NK-92 (cell line): ENCODE results near the gene CHML.

ENCODE experiments used
- DNase-seq: peaks from one replicate; lab custom pipeline; 2025; ENCODE audit not compliant: unreplicated experiment; lab: John Stamatoyannopoulos, UW

The CHML gene

GRCh38 chr1:241592273-241592958 is 47.8 kb downstream of the CHML start:
- no peak for DNase-seq

GRCh38 chr1:241591736-241592135 is 48.4 kb downstream of the CHML start:
- DNase-seq: no peak

- DNase-seq: no peak
Measured at GRCh38 chr1:241591317-241591716, 48.9 kb downstream of the CHML start.

GRCh38 chr1:241590719-241591118 is 49.5 kb downstream of the CHML start:
- DNase-seq: no peak
